T-helper 2 cell (primary cell): ENCODE measurements around the gene PRXL2B.

Experiments used
- DNase-seq, 5 experiments: peaks; one replicate each; pipeline versions ENCODE4 v3.0.0 to v3.0.0-alpha.2; 2012 to 2022

The PRXL2B gene

GRCh38 chr1:2585318-2586092, 1.1 kb upstream of the PRXL2B start:
- DNase-seq, result peak; percentile 23 to 90 (median 59)

- DNase-seq, result peak in 1 of 5 experiments; percentile 55
These were observed 688 bp downstream of the PRXL2B start for GRCh38 chr1:2587071-2587859.

GRCh38 chr1:2587860-2588571, 1.4 kb downstream of the PRXL2B start:
- no peak for DNase-seq

GRCh38 chr1:2588661-2589430, 2.3 kb downstream of the PRXL2B start:
- no peak for DNase-seq

- no peak for DNase-seq
These were observed 3.1 kb downstream of the PRXL2B start for GRCh38 chr1:2589431-2590232.

GRCh38 chr1:2590233-2591141, 3.9 kb downstream of the PRXL2B start:
- peak in 1 of 5 experiments; percentile 6 for DNase-seq

- DNase-seq, result peak in 1 of 5 experiments; percentile 0
These were observed 4.6 kb downstream of the PRXL2B start for GRCh38 chr1:2591233-2591580.

- DNase-seq, result peak in 1 of 5 experiments; percentile 5
These were observed 5.1 kb downstream of the PRXL2B start for GRCh38 chr1:2591581-2592261.

- DNase-seq, result no peak
These were observed 6.1 kb downstream of the PRXL2B start for GRCh38 chr1:2592672-2593071.

- no peak for DNase-seq
These were observed 6.8 kb downstream of the PRXL2B start for GRCh38 chr1:2593251-2593878.

- DNase-seq, result no peak
These were observed 7.5 kb downstream of the PRXL2B start for GRCh38 chr1:2594001-2594640.

- no peak for DNase-seq
These were observed 8.1 kb downstream of the PRXL2B start for GRCh38 chr1:2594641-2595131.

GRCh38 chr1:2595261-2595811, 8.8 kb downstream of the PRXL2B start:
- DNase-seq, result no peak

- no peak for DNase-seq
These were observed 9.4 kb downstream of the PRXL2B start for GRCh38 chr1:2595812-2596529.

GRCh38 chr1:2596530-2597333, 10.2 kb downstream of the PRXL2B start:
- DNase-seq, result no peak

GRCh38 chr1:2597441-2598328, 11.1 kb downstream of the PRXL2B start:
- no peak for DNase-seq
